ENCODE data around the gene IRF2BP2. TPM values are rescaled to one million over a fixed set of nuclear protein-coding genes. Genes with fewer than 3 reads are reported as not detected.
A peak's percentile ranks its signal among the peaks of the same experiment; 100 is the strongest.

The IRF2BP2 gene
- 60.2 and 63.5 TPM in 2 replicates for total RNA-seq
- polyA plus RNA-seq (2012) = 76.8 TPM

DNA sequence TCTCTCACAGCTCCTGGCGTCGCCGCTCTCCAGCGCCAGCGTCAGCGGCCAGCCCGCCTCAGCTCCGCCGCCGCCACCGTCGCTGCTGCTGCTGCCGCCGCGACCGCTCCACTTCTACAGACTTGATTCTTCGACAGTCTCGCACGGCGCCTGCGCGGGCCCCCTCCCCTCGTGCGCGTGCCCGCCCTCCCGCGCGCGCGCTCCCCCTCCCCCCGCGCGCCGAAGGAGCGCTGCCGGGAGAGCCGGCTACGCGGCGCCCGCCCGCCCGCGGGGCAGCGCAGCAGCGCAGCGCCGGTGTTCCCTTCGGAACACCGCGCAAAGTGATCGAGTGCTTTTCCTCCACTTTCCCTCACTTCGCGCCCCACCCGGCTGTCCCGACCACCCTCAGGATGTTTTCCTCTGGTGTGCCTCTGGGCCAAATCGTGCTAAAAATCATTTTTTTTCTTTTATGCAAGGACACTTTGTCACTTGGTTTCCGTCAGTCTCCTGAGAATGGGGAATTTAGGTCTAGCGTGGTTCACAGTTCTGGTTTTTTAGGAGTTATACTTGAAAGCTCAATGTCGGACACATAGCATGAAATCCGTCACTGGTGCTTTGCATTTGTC is at the start of gene IRF2BP2:
Gene IRF2BP2 (minus strand): TSS at position 118 of the 605 bp plus-strand sequence. CDS start 684 bp downstream, outside the sequence.
- DNase-seq (ENCODE audit: low read depth) = peak; percentile 85

DNA sequence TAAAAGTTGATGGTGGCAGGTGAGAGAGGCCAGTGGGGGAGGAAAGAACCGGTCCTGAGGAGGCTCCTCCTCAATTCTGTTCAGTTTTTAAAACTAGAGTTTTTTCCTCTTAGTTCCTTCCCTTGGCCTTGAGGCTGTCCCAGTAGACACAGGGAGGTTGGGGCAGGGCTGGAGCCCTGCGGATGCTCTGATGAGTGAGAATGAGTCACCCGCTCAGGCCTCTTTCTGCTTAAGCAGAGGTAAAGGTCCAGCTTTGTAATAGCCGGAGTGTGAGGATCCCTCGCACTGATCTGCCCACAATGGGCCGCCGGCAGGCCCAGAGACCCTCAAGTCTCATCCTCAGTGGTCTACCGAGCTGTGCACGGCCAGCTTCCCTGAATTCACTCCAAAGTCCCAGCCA is 49.6 kb upstream of the IRF2BP2 start:
- DNase-seq (ENCODE audit: low read depth) = peak; percentile 36

GRCh38 chr1:234658138-234658537 is 48.2 kb upstream of the IRF2BP2 start:
- peak; percentile 35 for DNase-seq (ENCODE audit: low read depth)

- peak; percentile 40 for DNase-seq (ENCODE audit: low read depth)
These were observed 47.1 kb upstream of the IRF2BP2 start for GRCh38 chr1:234656944-234657654.

- DNase-seq (ENCODE audit: low read depth) = no peak
These were observed 46.3 kb upstream of the IRF2BP2 start for GRCh38 chr1:234656070-234656895.

DNA sequence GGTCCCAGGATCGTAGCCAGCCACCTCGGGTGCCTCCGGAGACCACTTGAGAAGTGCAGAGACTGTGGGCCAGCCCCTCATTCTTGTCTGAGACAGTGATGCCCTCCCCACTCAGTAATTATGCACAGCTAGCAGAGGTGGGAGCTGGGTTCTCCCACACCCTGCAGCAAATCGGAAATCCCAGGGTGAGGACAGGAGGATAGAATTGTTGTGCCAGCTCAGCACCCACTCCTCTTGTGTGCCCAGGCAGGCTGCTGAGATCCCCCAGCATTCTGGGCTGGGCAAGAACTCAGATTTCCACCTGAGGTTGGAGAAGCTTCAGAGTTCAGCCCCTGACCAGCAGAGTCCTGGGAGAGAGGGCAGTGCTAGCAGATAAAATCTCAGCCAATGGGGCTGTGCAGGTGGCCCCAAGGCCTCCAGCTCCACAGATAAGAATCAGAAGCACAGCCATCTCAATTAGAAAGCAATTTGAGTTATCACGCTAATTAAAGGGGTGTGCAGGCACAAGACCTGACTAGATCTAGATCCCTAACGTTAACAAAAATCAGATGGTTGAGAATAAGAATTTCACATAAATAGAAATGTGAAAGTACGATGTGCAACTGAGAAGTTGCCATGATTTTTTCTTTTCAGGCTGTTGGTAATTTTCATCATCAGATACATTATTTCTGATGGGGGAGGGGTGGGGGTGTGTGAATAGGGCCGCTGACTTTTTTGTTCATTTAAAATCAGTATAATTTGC is 45.5 kb upstream of the IRF2BP2 start:
- DNase-seq (ENCODE audit: low read depth) = no peak

DNA sequence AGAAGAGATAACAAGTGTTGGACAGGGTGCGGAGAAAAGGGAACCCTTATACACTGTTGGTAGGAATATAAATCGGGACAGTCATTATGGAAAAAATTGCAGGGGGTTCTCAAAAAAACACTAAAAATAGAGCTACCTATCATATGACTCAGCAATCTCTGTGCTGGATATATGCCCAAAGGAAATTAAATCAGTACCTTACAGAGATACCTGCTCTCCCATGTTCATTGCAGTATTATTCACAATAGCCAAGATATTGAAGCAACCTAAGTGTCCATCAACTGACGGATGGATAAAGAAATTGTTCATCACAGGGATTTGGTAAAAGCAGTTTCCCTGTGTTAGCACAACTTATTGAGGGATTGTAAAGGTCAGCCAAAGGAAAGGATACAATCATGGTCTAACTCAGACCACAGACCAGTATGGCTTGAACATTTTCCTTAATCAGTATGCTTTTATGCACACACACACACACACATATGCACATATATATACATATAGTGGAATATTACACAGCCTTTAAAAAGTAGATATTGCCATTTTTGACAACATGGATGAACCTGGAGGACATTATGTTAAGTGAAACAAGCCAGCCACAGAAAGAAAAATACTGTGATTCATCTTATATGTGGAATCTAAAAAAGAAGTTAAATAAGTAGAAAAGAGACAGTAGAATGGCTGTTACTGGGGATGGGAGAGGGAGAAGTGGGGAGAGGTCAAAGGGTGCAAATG is 44.2 kb upstream of the IRF2BP2 start:
- DNase-seq (ENCODE audit: low read depth) = no peak

GRCh38 chr1:234649432-234650081 is 39.6 kb upstream of the IRF2BP2 start:
- peak; percentile 54 for DNase-seq (ENCODE audit: low read depth)

DNA sequence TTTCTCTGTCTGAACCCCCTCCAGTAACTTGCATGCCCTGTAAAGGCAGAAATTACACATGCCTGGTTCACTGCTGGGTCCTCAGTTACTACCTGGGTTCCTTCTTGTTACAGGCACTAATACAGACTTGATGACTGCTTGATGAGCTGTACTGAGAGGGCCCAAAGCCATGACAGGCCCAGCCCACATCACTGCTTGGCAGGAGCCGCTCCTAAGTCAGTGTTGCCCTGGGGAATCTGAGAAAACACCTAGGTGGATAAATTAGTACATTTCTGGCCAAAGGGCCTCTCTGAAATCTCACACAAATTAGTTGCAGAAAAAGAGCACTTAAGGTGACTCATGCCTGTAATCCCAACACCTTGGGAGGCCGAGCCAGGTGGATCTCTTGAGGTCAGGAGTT is 37.8 kb upstream of the IRF2BP2 start:
- no peak for DNase-seq (ENCODE audit: low read depth)

DNA sequence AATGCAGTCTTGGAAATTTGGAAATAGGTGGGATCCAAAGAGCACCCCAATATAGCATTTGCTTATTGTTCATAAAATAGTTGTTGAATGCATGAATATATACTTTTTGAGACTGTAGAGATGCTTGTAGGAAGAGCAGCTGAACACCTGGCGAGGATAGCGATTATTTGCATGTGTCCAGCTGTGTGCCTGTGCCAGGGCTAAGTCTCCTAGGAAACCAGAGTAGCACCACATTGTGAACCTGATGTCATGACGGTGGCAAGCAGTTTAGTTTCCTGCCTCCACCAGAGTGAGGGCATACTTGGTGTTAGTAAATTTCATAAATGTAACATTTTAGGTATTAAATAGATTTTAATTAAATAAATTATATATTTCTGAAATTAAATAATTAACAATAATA is 37.3 kb upstream of the IRF2BP2 start:
- no peak for DNase-seq (ENCODE audit: low read depth)

DNA sequence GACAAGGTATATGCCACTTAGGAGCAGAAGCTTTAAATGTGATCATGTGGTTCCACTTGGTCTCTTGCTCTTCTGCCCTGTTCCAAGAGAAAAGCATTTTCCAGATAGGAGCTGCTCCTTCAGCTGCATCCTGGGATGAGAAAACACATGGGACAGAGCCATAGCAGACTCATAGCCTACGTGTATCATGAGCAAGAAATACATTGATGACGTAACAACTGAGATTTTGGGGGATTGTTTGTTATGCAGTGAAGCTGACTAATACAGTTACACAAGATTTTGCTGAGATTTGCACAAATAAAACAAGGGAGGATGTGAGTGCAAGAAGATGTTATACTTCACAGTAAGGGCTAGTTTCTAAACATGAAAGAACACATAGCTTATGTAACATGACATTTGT is 36.0 kb upstream of the IRF2BP2 start:
- DNase-seq (ENCODE audit: low read depth) = no peak

- no peak for DNase-seq (ENCODE audit: low read depth)
These were observed 35.5 kb upstream of the IRF2BP2 start for GRCh38 chr1:234645474-234645953.

GRCh38 chr1:234644928-234645327 is 35.0 kb upstream of the IRF2BP2 start:
- DNase-seq (ENCODE audit: low read depth) = no peak

DNA sequence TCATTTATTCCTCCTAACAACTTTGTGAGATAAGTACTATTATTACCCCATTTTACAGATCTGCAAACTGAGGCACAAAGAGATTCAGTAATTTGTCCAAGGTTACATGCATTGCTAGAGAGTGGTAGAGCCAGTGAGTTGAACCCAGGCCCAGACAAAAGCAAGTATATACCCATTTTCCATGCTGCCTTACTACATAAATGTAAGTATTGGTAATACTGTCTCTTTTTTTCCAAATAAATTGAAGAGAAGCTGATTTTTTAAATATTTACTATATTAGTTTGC is 33.8 kb upstream of the IRF2BP2 start:
- no peak for DNase-seq (ENCODE audit: low read depth)

GRCh38 chr1:234643111-234643849 is 33.3 kb upstream of the IRF2BP2 start:
- DNase-seq (ENCODE audit: low read depth) = no peak

DNA sequence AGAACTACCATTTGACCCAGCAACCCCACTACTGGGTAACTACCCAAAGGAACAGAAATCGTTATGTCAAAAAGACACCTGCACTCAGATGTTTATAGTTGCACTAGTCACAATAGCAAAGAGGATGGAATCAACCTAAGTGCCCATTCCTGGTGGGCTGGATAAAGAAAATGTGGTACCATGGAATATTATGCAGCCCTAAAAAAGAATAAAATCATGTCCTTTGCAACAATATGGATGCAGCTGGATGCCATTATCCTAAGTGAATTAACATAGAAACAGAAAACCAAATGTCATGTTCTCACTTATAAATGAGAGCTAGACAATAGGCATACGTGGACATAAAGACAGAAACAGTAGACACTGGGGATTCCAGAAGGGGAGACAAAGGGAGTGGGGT is 32.5 kb upstream of the IRF2BP2 start:
- DNase-seq (ENCODE audit: low read depth) = no peak

GRCh38 chr1:234639961-234640360 is 30.0 kb upstream of the IRF2BP2 start:
- no peak for DNase-seq (ENCODE audit: low read depth)

DNA sequence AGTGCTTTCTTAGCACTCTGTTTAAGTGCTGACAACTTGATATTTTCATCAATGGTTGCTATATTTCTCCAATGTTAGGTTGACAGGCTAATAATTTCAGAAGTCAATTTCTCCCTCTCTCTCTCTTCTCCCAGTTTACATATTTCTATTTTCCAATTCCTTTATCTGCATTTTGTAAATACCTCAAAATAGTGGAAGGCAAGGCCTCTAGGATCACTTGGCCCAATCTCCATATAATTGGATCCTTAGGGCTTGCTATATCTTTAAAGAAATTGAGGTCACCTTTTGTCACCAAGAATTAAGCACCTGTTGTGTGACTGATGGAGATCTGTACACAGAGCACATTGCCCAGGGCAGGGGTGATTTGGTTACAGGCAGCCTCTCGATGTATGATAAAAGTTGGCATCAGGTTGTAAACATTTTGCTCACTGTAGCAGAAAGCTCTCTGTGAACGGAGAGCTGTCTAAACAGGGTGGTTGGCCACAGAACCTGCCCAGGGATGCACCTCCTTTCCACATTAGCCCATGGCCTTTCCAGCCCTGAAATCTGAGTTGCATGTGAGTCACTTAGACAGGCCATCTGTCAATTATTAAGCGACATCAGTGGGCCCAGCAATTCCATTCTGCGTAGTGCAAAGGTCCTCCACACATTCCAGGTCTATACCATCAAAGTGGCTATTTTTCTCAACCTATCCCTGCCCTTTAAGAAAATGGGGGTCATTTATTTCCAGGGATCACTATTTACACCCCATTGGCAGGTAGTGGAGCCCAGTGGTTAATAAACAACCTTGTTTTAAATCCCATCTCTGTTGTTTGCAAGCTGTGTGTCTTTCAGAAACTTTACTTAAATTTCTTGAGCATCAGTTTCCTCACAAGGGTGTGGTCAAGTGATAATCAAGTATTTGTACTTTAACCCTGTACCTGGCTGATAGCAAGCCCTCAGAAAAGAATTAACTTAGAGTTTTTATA is 29.1 kb upstream of the IRF2BP2 start:
- peak; percentile 42 for DNase-seq (ENCODE audit: low read depth)

Measured in myocyte (in vitro differentiated cells).